Esophagus muscularis mucosa (tissue), 4 donors: Measurements from ENCODE around the gene APOC1.

Source experiments
- CTCF ChIP-seq, 3 experiments: fragments of 200-600 bp in 2 of 3; fragments of 450-650 bp in 1 of 3; sonication (generic) in 2 of 3; IDR thresholded peaks; one replicate each; pipeline ENCODE4 v1.5.1; 2017 to 2019; ENCODE audit warnings: antibody characterized with exemption in 3 of 3, mild to moderate bottlenecking in 2 of 3, moderate library complexity in 1 of 3
- EP300 ChIP-seq: sonication (generic); formaldehyde crosslinking; IDR thresholded peaks from one replicate; pipeline ENCODE4 v1.6.1; 2017; ENCODE audit warnings: antibody characterized with exemption
- POLR2A ChIP-seq: fragments of 450-650 bp; IDR thresholded peaks from one replicate; pipeline ENCODE4 v1.6.1; 2017; ENCODE audit warnings: antibody characterized with exemption, moderate library complexity, mild to moderate bottlenecking, low read depth
- POLR2AphosphoS5 ChIP-seq, 2 donors: sonication (generic); formaldehyde crosslinking; IDR thresholded peaks; one replicate each; pipeline ENCODE4 v1.6.1; 2017; ENCODE audit warnings: antibody characterized with exemption in 2 of 2

- TF ChIP-seq CTCF (IDR thresholded peaks at IDR 0.05) (no peak), EP300 (no peak), POLR2A (no peak), POLR2AphosphoS5 (IDR thresholded peaks at IDR 0.05) (no peak)
Measured at GRCh38 chr19:44887648-44888047, 26.8 kb upstream of the APOC1 start.
